Measurements from ENCODE around the gene TRPM4.
"Not testable (repeated sequence)": the region's sequence is repeated elsewhere in the genome, so short reads cannot be mapped to it uniquely, and the experiment has no call there.

The TRPM4 gene

DNA sequence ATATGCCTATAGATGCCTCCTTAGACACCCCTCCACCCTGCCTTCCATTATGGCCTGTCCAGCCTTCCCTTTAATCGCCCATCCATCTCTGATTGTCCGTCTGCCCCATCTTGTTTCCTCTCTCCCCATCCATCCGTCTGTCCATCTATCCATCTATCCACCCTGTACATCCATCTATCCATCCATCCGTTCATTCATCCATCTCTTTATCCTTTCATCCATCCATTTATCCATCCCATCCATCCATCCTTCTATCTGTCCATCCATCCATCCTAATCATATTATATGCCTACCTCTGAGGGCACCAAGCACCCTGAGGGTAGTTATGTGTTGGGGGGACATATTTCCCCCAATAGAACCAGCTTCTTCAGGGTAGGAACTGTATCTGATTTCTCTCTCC is 23.1 kb downstream of the TRPM4 start:
- Histone ChIP-seq H2AFZ (ENCODE audit: low read length) (no peak overlapping the region), H4K20me1 (ENCODE audit: insufficient read depth, low read length, poor library complexity, severe bottlenecking) (no peaks in the 10 kb centered on the region), H3F3A (ENCODE audit: low read depth) (no peaks in the 10 kb centered on the region), H3K4me2 (ENCODE audit: low read depth, low read length, poor library complexity, severe bottlenecking) (no peak overlapping the region), H3K9me3 (ENCODE audit: insufficient read depth, low read depth, low read length) (no peaks in the 10 kb centered on the region), H3K9ac (ENCODE audit: low read depth, low read length, poor library complexity, severe bottlenecking) (no peak overlapping the region), H3K9me2 (replicated peaks; ENCODE audit: low read depth, low read length) (no peaks in the 10 kb centered on the region), H3K36me3 (ENCODE audit: insufficient read depth, low read length) (no peaks in the 10 kb centered on the region), H3K4me1 (ENCODE audit: insufficient read depth, low read length, poor library complexity, severe bottlenecking) (no peaks in the 10 kb centered on the region), H3K79me2 (ENCODE audit: insufficient read depth, low read length) (no peaks in the 10 kb centered on the region), H3K27me3 (ENCODE audit: insufficient read depth, low read length, poor library complexity, severe bottlenecking) (no peaks in the 10 kb centered on the region), H3K4me3 (ENCODE audit: low read length, poor library complexity, severe bottlenecking) (no peak overlapping the region)
- TF ChIP-seq EZH2phosphoT487 (IDR thresholded peaks at IDR 0.05; ENCODE audit: borderline replicate concordance): no peak
- TF ChIP-seq, protein P1, sequence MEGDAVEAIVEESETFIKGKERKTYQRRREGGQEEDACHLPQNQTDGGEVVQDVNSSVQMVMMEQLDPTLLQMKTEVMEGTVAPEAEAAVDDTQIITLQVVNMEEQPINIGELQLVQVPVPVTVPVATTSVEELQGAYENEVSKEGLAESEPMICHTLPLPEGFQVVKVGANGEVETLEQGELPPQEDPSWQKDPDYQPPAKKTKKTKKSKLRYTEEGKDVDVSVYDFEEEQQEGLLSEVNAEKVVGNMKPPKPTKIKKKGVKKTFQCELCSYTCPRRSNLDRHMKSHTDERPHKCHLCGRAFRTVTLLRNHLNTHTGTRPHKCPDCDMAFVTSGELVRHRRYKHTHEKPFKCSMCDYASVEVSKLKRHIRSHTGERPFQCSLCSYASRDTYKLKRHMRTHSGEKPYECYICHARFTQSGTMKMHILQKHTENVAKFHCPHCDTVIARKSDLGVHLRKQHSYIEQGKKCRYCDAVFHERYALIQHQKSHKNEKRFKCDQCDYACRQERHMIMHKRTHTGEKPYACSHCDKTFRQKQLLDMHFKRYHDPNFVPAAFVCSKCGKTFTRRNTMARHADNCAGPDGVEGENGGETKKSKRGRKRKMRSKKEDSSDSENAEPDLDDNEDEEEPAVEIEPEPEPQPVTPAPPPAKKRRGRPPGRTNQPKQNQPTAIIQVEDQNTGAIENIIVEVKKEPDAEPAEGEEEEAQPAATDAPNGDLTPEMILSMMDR (conservative IDR thresholded peaks at IDR 0.05; ENCODE audit: low read length): no peak

DNA sequence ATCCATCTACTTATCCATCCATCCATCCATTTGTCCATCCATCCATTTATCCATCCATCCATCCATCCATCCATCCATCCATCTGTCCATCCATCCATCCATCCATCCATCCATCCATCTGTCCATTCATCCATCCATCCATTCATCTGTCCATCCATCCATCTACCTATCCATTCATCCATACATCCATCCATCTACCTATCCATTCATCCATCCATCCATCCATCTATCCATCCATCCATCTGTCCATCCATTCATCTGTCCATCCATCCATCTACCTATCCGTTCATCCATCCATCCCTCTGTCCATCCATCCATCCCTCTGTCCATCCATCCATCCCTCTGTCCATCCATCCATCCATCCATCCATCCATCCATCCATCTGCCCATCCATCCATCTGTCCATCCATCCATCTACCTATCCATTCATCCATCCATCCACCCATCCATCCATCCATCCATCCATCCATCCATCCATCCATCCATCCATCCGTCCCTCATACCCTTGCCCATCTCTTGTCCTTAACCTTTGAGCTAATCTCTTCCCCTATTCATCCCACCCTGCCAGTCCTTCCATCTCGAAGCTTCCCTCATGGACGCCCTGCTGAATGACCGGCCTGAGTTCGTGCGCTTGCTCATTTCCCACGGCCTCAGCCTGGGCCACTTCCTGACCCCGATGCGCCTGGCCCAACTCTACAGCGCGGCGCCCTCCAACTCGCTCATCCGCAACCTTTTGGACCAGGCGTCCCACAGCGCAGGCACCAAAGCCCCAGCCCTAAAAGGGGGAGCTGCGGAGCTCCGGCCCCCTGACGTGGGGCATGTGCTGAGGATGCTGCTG is 24.6 kb downstream of the TRPM4 start:
- H3K4me2 ChIP-seq (ENCODE audit: low read depth, low read length, poor library complexity, severe bottlenecking); H2AFZ ChIP-seq (ENCODE audit: low read length); H3K4me3 ChIP-seq (ENCODE audit: low read length, poor library complexity, severe bottlenecking); H3F3A ChIP-seq (ENCODE audit: low read depth); H3K4me1 ChIP-seq (ENCODE audit: insufficient read depth, low read length, poor library complexity, severe bottlenecking); H4K20me1 ChIP-seq (ENCODE audit: insufficient read depth, low read length, poor library complexity, severe bottlenecking); H3K27me3 ChIP-seq (ENCODE audit: insufficient read depth, low read length, poor library complexity, severe bottlenecking); H3K9me3 ChIP-seq (ENCODE audit: insufficient read depth, low read depth, low read length); H3K9ac ChIP-seq (ENCODE audit: low read depth, low read length, poor library complexity, severe bottlenecking); H3K79me2 ChIP-seq (ENCODE audit: insufficient read depth, low read length); H3K9me2 ChIP-seq (replicated peaks; ENCODE audit: low read depth, low read length); H3K36me3 ChIP-seq (ENCODE audit: insufficient read depth, low read length): not testable (repeated sequence)

- Histone ChIP-seq H3K9me2 (replicated peaks; ENCODE audit: low read depth, low read length) (no peaks in the 10 kb centered on the region), H3K4me2 (ENCODE audit: low read depth, low read length, poor library complexity, severe bottlenecking) (no peak overlapping the region), H3K27me3 (ENCODE audit: insufficient read depth, low read length, poor library complexity, severe bottlenecking) (no peaks in the 10 kb centered on the region), H3K79me2 (ENCODE audit: insufficient read depth, low read length) (no peaks in the 10 kb centered on the region), H3K9ac (ENCODE audit: low read depth, low read length, poor library complexity, severe bottlenecking) (no peak overlapping the region), H3K36me3 (ENCODE audit: insufficient read depth, low read length) (no peaks in the 10 kb centered on the region), H3F3A (ENCODE audit: low read depth) (no peaks in the 10 kb centered on the region), H3K9me3 (ENCODE audit: insufficient read depth, low read depth, low read length) (no peaks in the 10 kb centered on the region), H2AFZ (ENCODE audit: low read length) (no peak overlapping the region), H3K4me1 (ENCODE audit: insufficient read depth, low read length, poor library complexity, severe bottlenecking) (no peaks in the 10 kb centered on the region), H4K20me1 (ENCODE audit: insufficient read depth, low read length, poor library complexity, severe bottlenecking) (no peaks in the 10 kb centered on the region), H3K4me3 (ENCODE audit: low read length, poor library complexity, severe bottlenecking) (no peak overlapping the region)
- TF ChIP-seq EZH2phosphoT487 (IDR thresholded peaks at IDR 0.05; ENCODE audit: borderline replicate concordance): no peak
- TF ChIP-seq, protein P1 (conservative IDR thresholded peaks at IDR 0.05; ENCODE audit: low read length): no peak
These were observed 25.3 kb downstream of the TRPM4 start for GRCh38 chr19:49182848-49183375.

Data from Loucy (cell line).